ENCODE results near the gene EP300.

GRCh38 chr22:41070665-41071331 lies 21.6 kb upstream of the EP300 start:
- TF ChIP-seq CTCF (IDR thresholded peaks at IDR 0.05) = no peak
- TF ChIP-seq POLR2A (IDR thresholded peaks at IDR 0.05; ENCODE audit: low read depth) = no peak
- TF ChIP-seq POLR2AphosphoS5 (IDR thresholded peaks at IDR 0.05) = no peak
- TF ChIP-seq EP300 (IDR thresholded peaks at IDR 0.05) = no peak

Data from esophagus muscularis mucosa (tissue), 4 donors.